Measurements from ENCODE around the gene TUBA4A. TPM values are rescaled to one million over a fixed set of nuclear protein-coding genes. Genes with fewer than 3 reads are reported as not detected.

Gene TUBA4A
- total and polyA plus RNA-seq, 10 of the 15 experiments (the other 5 are each of a cell fraction or from before 2014, with no cell fraction given), result 58.2 to 325 (median 134) TPM

GRCh38 chr2:219297766-219298456 is 44.2 kb upstream of the TUBA4A start:
- TF ChIP-seq ZBTB11 (CRISPR knock-in tag; IDR thresholded peaks at IDR 0.05) (no peak), CREM (IDR thresholded peaks at IDR 0.05; ENCODE audit: low read depth) (no peak), USF1 (IDR thresholded peaks at IDR 0.05; ENCODE audit: borderline replicate concordance, extremely low read length, insufficient read depth, low read depth, low read length) (no peak), LARP7 (IDR thresholded peaks at IDR 0.05) (no peak), SREBF2 (IDR thresholded peaks at IDR 0.05; ENCODE audit: low read length) (no peak), NFYB (IDR thresholded peaks at IDR 0.05; ENCODE audit: insufficient read depth, low read depth, low read length) (no peak), ZBTB4 (CRISPR knock-in tag; IDR thresholded peaks at IDR 0.05) (no peak), CHD4 (IDR thresholded peaks at IDR 0.05) (no peak)
- Histone ChIP-seq H3K27ac (ENCODE audit: control insufficient read depth, insufficient read depth) (no peak overlapping the region), H3K79me2 (ENCODE audit: control insufficient read depth, insufficient read depth, low read length) (no peaks in the 10 kb centered on the region), H3K36me3 (ENCODE audit: control insufficient read depth in 2 of 2, insufficient read depth in 2 of 2, low read length in 1 of 2) (no peaks in the 10 kb centered on the region), H3K9ac (ENCODE audit: control insufficient read depth, insufficient read depth, low read length) (no peak overlapping the region), H3K27me3 (replicated peaks in 1 of 2; ENCODE audit: control insufficient read depth in 2 of 2, insufficient read depth in 2 of 2, low read length in 1 of 2) (peaks cover 2 to 3% of the 10 kb centered on the region in 2 experiments; a peak in 1 of 4 replicates), H3K9me3 (replicated peaks; ENCODE audit: control insufficient read depth, insufficient read depth, low read length) (no peaks in the 10 kb centered on the region), H4K20me1 (ENCODE audit: control insufficient read depth, insufficient read depth) (no peaks in the 10 kb centered on the region), H2AFZ (ENCODE audit: control insufficient read depth, low read depth, low read length) (no peak overlapping the region), H3K4me3 (no peak overlapping the region), H3K4me2 (ENCODE audit: control insufficient read depth, insufficient read depth) (no peak overlapping the region), H3K4me1 (ENCODE audit: control insufficient read depth, insufficient read depth, low read length) (peaks cover 8% of the 10 kb centered on the region)
- DNase-seq (ENCODE audit: low read depth, low spot score), result no peak
- no peak for ATAC-seq
- ChIA-PET CTCF (interaction anchor here (0.7 to 10.9 kb wide), 13 partner anchors 17 to 240 kb away, joined by 3 to 208 read pairs (median 4); partner anchors contain the start of genes CNPPD1, DNAJB2, NHEJ1 and SLC23A3), POLR2A (no interaction called here), RAD21 (ENCODE audit: unreplicated experiment) (interaction anchor here (0.8 to 4.0 kb wide), 3 partner anchors 19 to 139 kb away, joined by 4 to 33 read pairs (median 22); partner anchors contain the start of genes DNAJB2, NHEJ1 and SLC23A3), SMC1A (ENCODE audit: uncharacterized antibody, unreplicated experiment) (interaction anchor here (1.2 to 5.8 kb wide), 5 partner anchors 36 to 144 kb away, joined by 4 to 36 read pairs (median 5); partner anchors contain the start of gene NHEJ1)
- in situ Hi-C loops (cut with MboI) (loop anchor here (5.0 kb wide), 2 partner anchors 141 to 241 kb away; no protein-coding TSS in a partner anchor), intact Hi-C loops (cut with micrococcal nuclease; ENCODE audit: unreplicated experiment) (loop anchor here (1.0 to 5.0 kb wide), 3 partner anchors 121 to 241 kb away; partner anchors contain the start of genes CNPPD1, NHEJ1 and RETREG2)
- 54% methylated on average over 14 of the region's 14 CpGs for WGBS (ENCODE audit: insufficient coverage, insufficient replicate concordance, low lambda C conversion rate, missing lambda C conversion rate)
- FAIRE-seq, result no peak
- no TSS peak for BruUV-seq (replicated peaks)

All from GM12878 (cell line).